Head of caudate nucleus (tissue), 42 donors: ENCODE measurements around the gene GEMIN4.
A peak's percentile ranks its signal among the peaks of the same experiment; 100 is the strongest.
"Not testable (repeated sequence)": the region's sequence is repeated elsewhere in the genome, so short reads cannot be mapped to it uniquely, and the experiment has no call there.

ENCODE experiments used
- DNase-seq, 42 donors: peaks; one replicate each; pipeline versions ENCODE4 v3.0.0 to v3.0.0-alpha.2; 2020 to 2021; ENCODE audit warnings: mixed read lengths in 7 of 42
- intact Hi-C: fragments of 100-400 bp; cut with DNase I; formaldehyde crosslinking; loops from one replicate; pipeline ENCODE4 v1.15.0; 2022

Gene GEMIN4

GRCh38 chr17:785901-786300 lies 33.8 kb upstream of the GEMIN4 start:
- intact Hi-C loops: loop anchor here (10.0 kb wide), 1 partner anchor 51 kb away; the partner anchor contains the start of gene TLCD3A
- not testable (repeated sequence) for DNase-seq

GRCh38 chr17:784143-784542 lies 32.1 kb upstream of the GEMIN4 start:
- DNase-seq: no peak

GRCh38 chr17:781805-782731 lies 30.0 kb upstream of the GEMIN4 start, which contains the start of the genes GLOD4 and MRM3:
GLOD4 (minus strand) TSS chr17:782280; CDS start chr17:782255, 25 bp downstream.
MRM3 (plus strand) TSS chr17:782353; CDS start chr17:782379, 26 bp downstream.
- DNase-seq: peak; percentile 87 to 98 (median 95)
- intact Hi-C loops: loop anchor here (5.0 to 10.0 kb wide), 2 partner anchors 47 to 215 kb away; partner anchors contain the start of genes TIMM22 and TLCD3A

More at GRCh38 chr17:784143-784542, 32.1 kb upstream of the GEMIN4 start:
- intact Hi-C loops: loop anchor here (5.0 to 10.0 kb wide), 2 partner anchors 49 to 213 kb away; partner anchors contain the start of genes TIMM22 and TLCD3A

- intact Hi-C loops: no loop called here
Observed at GRCh38 chr17:778096-778495, 26.0 kb upstream of the GEMIN4 start.

GRCh38 chr17:774313-774584 lies 22.2 kb upstream of the GEMIN4 start:
- intact Hi-C loops: no loop called here
- DNase-seq: no peak

More at GRCh38 chr17:778096-778495, 26.0 kb upstream of the GEMIN4 start:
- no peak for DNase-seq

- intact Hi-C loops: no loop called here
Observed at GRCh38 chr17:773467-774312, 21.6 kb upstream of the GEMIN4 start.

GRCh38 chr17:773016-773415 lies 21.0 kb upstream of the GEMIN4 start:
- intact Hi-C loops: no loop called here
- no peak for DNase-seq

More at GRCh38 chr17:773467-774312, 21.6 kb upstream of the GEMIN4 start:
- DNase-seq: no peak

GRCh38 chr17:767076-767475 lies 15.0 kb upstream of the GEMIN4 start:
- no peak for DNase-seq
- intact Hi-C loops: no loop called here

- intact Hi-C loops: no loop called here
- DNase-seq: no peak
Observed at GRCh38 chr17:760371-760770, 8.3 kb upstream of the GEMIN4 start.

GRCh38 chr17:759964-760363 lies 7.9 kb upstream of the GEMIN4 start:
- intact Hi-C loops: no loop called here
- no peak for DNase-seq

- intact Hi-C loops, DNase-seq: not testable (repeated sequence)
Observed at GRCh38 chr17:756010-756567, 4.0 kb upstream of the GEMIN4 start.

- DNase-seq, intact Hi-C loops: not testable (repeated sequence)
Observed at GRCh38 chr17:755319-755961, 3.4 kb upstream of the GEMIN4 start.

- no peak for DNase-seq
- intact Hi-C loops: no loop called here
Observed at GRCh38 chr17:753418-753817, 1.4 kb upstream of the GEMIN4 start.

- peak in 41 of 42 donors; percentile 4 to 72 (median 37) for DNase-seq
- intact Hi-C loops: no loop called here
Observed at GRCh38 chr17:752620-753219, 656 bp upstream of the GEMIN4 start.

- DNase-seq: peak in 21 of 42 donors; percentile 4 to 48 (median 19)
- intact Hi-C loops: no loop called here
Observed at GRCh38 chr17:751269-752001, 629 bp downstream of the GEMIN4 start.

- no peak for DNase-seq
- intact Hi-C loops: no loop called here
Observed at GRCh38 chr17:750431-751037, 1.5 kb downstream of the GEMIN4 start.

GRCh38 chr17:749359-749758 lies 2.7 kb downstream of the GEMIN4 start:
- DNase-seq, intact Hi-C loops: not testable (repeated sequence)
